CD4-positive, CD25-positive, alpha-beta regulatory T cell (primary cell): ENCODE data around the gene OTC. TPM values are rescaled to one million over a fixed set of nuclear protein-coding genes. Genes with fewer than 3 reads are reported as not detected.

Experiments used
- ATAC-seq, 2 donors: fragments of 150-1000 bp; cut with Tn5 transposase; one replicate each; pipeline ENCODE4 v1.10.0; 2021; ENCODE audit warnings: low read depth in 2 of 2, moderate number of reproducible peaks in 2 of 2, moderate library complexity in 1 of 2
- DNase-seq, 3 donors: peaks; one replicate each; pipeline versions ENCODE4 v3.0.0 to v3.0.0-alpha.2; 2012 to 2022; ENCODE audit warnings: mixed read lengths in 1 of 3
- H3K27ac ChIP-seq: one replicate; pipeline ENCODE4 v1.7.0; 2013; ENCODE audit warnings: mild to moderate bottlenecking, low read length; ENCODE audit not compliant: insufficient read depth, poor library complexity, severe bottlenecking
- H3K27me3 ChIP-seq: one replicate; pipeline ENCODE4 v1.7.0; 2013; ENCODE audit warnings: low read length; ENCODE audit not compliant: control insufficient read depth, insufficient read depth
- H3K36me3 ChIP-seq: one replicate; pipeline ENCODE4 v1.7.0; 2013; ENCODE audit warnings: mild to moderate bottlenecking, low read length, moderate library complexity; ENCODE audit not compliant: control insufficient read depth, insufficient read depth
- H3K4me1 ChIP-seq: 2 replicates; pipeline ENCODE4 v1.7.0; 2013; ENCODE audit warnings: mild to moderate bottlenecking, low read length; ENCODE audit not compliant: insufficient read depth, control insufficient read depth, poor library complexity, severe bottlenecking
- H3K4me3 ChIP-seq: one replicate; pipeline ENCODE4 v1.7.0; 2013; ENCODE audit warnings: low read depth, mild to moderate bottlenecking, low read length, moderate library complexity
- H3K9me3 ChIP-seq, 2 experiments: 1 replicate in 1 of 2; 2 replicates in 1 of 2; pipeline ENCODE4 v1.7.0; 2013; ENCODE audit warnings: low read length in 2 of 2, mild to moderate bottlenecking in 1 of 2, moderate library complexity in 1 of 2; ENCODE audit not compliant: control insufficient read depth in 2 of 2
- H3K27ac Mint-ChIP-seq, 3 donors: one replicate each; pipeline ENCODE4 v1.8.0; 2020 to 2022; ENCODE audit warnings: mild to moderate bottlenecking in 3 of 3, mixed read lengths in 3 of 3, moderate library complexity in 2 of 3
- H3K27me3 Mint-ChIP-seq: one replicate; pipeline ENCODE4 v1.8.0; 2022; ENCODE audit warnings: mild to moderate bottlenecking, mixed read lengths
- H3K36me3 Mint-ChIP-seq: one replicate; pipeline ENCODE4 v1.8.0; 2020; ENCODE audit warnings: mixed read lengths
- H3K4me1 Mint-ChIP-seq, 4 donors: one replicate each; pipeline ENCODE4 v1.8.0; 2020 to 2022; ENCODE audit warnings: mixed read lengths in 4 of 4, mild to moderate bottlenecking in 1 of 4
- H3K4me3 Mint-ChIP-seq, 4 donors: one replicate each; pipeline ENCODE4 v1.8.0; 2020 to 2022; ENCODE audit warnings: mild to moderate bottlenecking in 4 of 4, mixed read lengths in 4 of 4, moderate library complexity in 3 of 4
- H3K9me3 Mint-ChIP-seq, 7 donors: one replicate each; pipeline ENCODE4 v1.8.0; 2020 to 2022; ENCODE audit warnings: mixed read lengths in 7 of 7, mild to moderate bottlenecking in 3 of 7, moderate library complexity in 2 of 7
- polyA plus RNA-seq, 4 donors: library from polyadenylated mRNA; unstranded; fragments of 300-500 nt; fragmentation: Illumina TruSeq; gene quantifications; one replicate each; pipeline ENCODE4 v1.2.3, GENCODE V29; 2021
- total RNA-seq: library from RNA; stranded (reverse); gene quantifications from one replicate; pipeline ENCODE4 v1.2.3, GENCODE V29; 2022

Gene OTC
- total and polyA plus RNA-seq, 5 donors from 2014 or later: not detected

GRCh38 chrX:38379088-38379487 is 26.7 kb downstream of the OTC start:
- peaks cover 3% of the 10 kb centered on the region for H3K27me3 Mint-ChIP-seq
- no peak for DNase-seq
- Histone ChIP-seq H3K4me1 (no peaks in the 10 kb centered on the region), H3K4me3 (no peak overlapping the region), H3K36me3 (no peaks in the 10 kb centered on the region), H3K27me3 (no peaks in the 10 kb centered on the region), H3K27ac (no peak overlapping the region), H3K9me3 (no peaks in the 10 kb centered on the region)
- no peak for ATAC-seq
- H3K27ac Mint-ChIP-seq: no peak overlapping the region
- no peaks in the 10 kb centered on the region for H3K4me1 Mint-ChIP-seq
- H3K9me3 Mint-ChIP-seq: peaks cover 0 to 2% (median 0%) of the 10 kb centered on the region in 7 donors
- H3K36me3 Mint-ChIP-seq: no peaks in the 10 kb centered on the region
- no peak overlapping the region for H3K4me3 Mint-ChIP-seq

GRCh38 chrX:38382663-38383062 is 30.3 kb downstream of the OTC start:
- H3K36me3 Mint-ChIP-seq: no peaks in the 10 kb centered on the region
- ATAC-seq (no peak), DNase-seq (no peak)
- H3K4me3 Mint-ChIP-seq: no peak overlapping the region
- H3K4me1 Mint-ChIP-seq: no peaks in the 10 kb centered on the region
- H3K9me3 Mint-ChIP-seq: peaks cover 0 to 2% (median 0%) of the 10 kb centered on the region in 7 donors
- peaks cover 8% of the 10 kb centered on the region for H3K27me3 Mint-ChIP-seq
- Histone ChIP-seq H3K4me1 (no peaks in the 10 kb centered on the region), H3K27me3 (no peaks in the 10 kb centered on the region), H3K36me3 (no peaks in the 10 kb centered on the region), H3K9me3 (no peaks in the 10 kb centered on the region), H3K27ac (no peak overlapping the region), H3K4me3 (no peak overlapping the region)
- H3K27ac Mint-ChIP-seq: peak overlapping the region in 1 of 3 donors; percentile 78

DNA sequence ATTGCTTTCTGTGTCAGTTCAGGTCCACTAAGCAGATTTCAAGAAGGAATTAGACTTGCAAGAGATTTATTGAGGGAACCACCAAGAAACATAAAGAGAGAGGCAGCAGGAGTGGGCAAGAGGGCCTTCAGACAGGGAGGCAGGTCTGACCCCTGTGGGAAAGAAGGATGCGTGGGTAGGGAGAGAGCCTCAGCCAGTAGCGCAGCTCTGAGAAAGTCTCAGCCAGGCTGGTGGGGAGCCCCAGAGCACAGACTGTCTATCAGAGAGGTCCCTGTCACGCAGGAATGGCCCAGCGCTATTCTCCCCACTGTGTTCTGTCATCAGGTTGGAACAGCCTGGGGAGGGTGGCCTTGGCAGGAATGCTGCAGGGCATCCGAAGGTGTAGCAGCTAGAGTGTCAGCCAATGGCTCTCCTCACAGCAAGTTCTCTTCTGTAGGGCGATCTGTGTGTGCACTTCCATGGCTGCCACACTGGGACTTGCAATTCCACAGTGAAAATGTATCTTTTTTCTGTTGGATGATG is 48.0 kb downstream of the OTC start:
- H3K4me1 ChIP-seq: no peaks in the 10 kb centered on the region
- no peaks in the 10 kb centered on the region for H3K27me3 ChIP-seq
- no peak for ATAC-seq
- Mint-ChIP-seq H3K4me3 (no peak overlapping the region), H3K9me3 (peaks cover 0 to 1% (median 0%) of the 10 kb centered on the region in 7 donors), H3K27ac (no peak overlapping the region), H3K36me3 (no peaks in the 10 kb centered on the region), H3K27me3 (no peaks in the 10 kb centered on the region), H3K4me1 (no peaks in the 10 kb centered on the region)
- H3K27ac ChIP-seq: no peak overlapping the region
- H3K9me3 ChIP-seq: no peaks in the 10 kb centered on the region
- no peak for DNase-seq
- no peaks in the 10 kb centered on the region for H3K36me3 ChIP-seq
- H3K4me3 ChIP-seq: no peak overlapping the region

DNA sequence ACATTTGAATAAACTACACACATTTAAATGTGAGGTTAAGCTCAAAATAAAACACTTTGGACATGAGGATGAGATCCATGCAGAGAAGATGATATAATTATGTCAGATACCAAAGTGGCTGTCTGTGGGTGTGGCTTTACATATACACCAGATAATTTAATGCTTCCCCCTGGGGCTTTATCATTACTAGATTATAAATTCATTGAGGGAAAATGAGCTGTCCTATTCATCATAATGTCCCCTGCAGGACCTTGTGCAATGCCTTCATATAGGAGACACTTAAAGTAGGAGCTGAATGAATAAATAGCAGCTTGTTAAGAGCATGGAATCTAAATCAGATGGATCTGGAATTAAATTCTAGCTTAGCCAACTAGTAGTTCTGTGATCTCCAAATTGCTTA is 49.7 kb downstream of the OTC start:
- Mint-ChIP-seq H3K4me3 (no peak overlapping the region), H3K27me3 (no peaks in the 10 kb centered on the region), H3K9me3 (peaks cover 0 to 1% (median 0%) of the 10 kb centered on the region in 7 donors), H3K27ac (no peak overlapping the region), H3K36me3 (no peaks in the 10 kb centered on the region), H3K4me1 (no peaks in the 10 kb centered on the region)
- H3K9me3 ChIP-seq: no peaks in the 10 kb centered on the region
- ATAC-seq (no peak), DNase-seq (no peak)
- H3K27ac ChIP-seq: no peak overlapping the region
- H3K27me3 ChIP-seq: no peaks in the 10 kb centered on the region
- no peaks in the 10 kb centered on the region for H3K36me3 ChIP-seq
- no peak overlapping the region for H3K4me3 ChIP-seq
- no peaks in the 10 kb centered on the region for H3K4me1 ChIP-seq

DNA sequence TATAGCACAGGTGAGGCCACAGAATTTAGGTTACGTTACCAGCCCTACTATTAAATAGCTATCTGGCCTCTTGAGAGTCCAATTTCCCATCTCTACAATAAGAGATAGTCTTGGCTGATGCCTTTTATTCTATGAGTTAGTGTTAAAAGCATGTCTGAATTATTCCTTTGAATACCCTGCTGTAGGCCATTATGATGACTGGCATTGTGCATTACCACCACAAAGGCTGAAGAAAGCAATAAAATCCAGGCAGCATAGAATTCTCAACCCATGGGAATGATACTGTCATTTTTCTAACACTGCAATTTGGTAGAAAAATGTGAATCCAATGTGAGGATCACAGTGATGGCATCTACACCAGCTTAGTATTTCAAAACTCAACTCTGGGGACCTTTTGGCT is 51.4 kb downstream of the OTC start:
- Histone ChIP-seq H3K9me3 (no peaks in the 10 kb centered on the region), H3K36me3 (no peaks in the 10 kb centered on the region), H3K27ac (no peak overlapping the region), H3K4me3 (no peak overlapping the region), H3K27me3 (no peaks in the 10 kb centered on the region), H3K4me1 (no peaks in the 10 kb centered on the region)
- H3K27me3 Mint-ChIP-seq: no peaks in the 10 kb centered on the region
- no peak overlapping the region for H3K4me3 Mint-ChIP-seq
- H3K36me3 Mint-ChIP-seq: no peaks in the 10 kb centered on the region
- no peak overlapping the region for H3K27ac Mint-ChIP-seq
- ATAC-seq (no peak), DNase-seq (no peak)
- peaks cover 0 to 1% (median 0%) of the 10 kb centered on the region in 7 donors for H3K9me3 Mint-ChIP-seq
- H3K4me1 Mint-ChIP-seq: no peaks in the 10 kb centered on the region

GRCh38 chrX:38407126-38407525 is 54.7 kb downstream of the OTC start:
- H3K4me3 ChIP-seq: no peak overlapping the region
- Mint-ChIP-seq H3K9me3 (peaks cover 0 to 1% (median 0%) of the 10 kb centered on the region in 7 donors), H3K27me3 (no peaks in the 10 kb centered on the region), H3K4me1 (no peaks in the 10 kb centered on the region), H3K4me3 (no peak overlapping the region), H3K36me3 (no peaks in the 10 kb centered on the region), H3K27ac (no peak overlapping the region)
- no peaks in the 10 kb centered on the region for H3K36me3 ChIP-seq
- no peaks in the 10 kb centered on the region for H3K4me1 ChIP-seq
- no peak for DNase-seq
- H3K27ac ChIP-seq: no peak overlapping the region
- no peaks in the 10 kb centered on the region for H3K9me3 ChIP-seq
- no peak for ATAC-seq
- H3K27me3 ChIP-seq: no peaks in the 10 kb centered on the region

- ATAC-seq: no peak
- H3K4me3 Mint-ChIP-seq: no peak overlapping the region
- no peaks in the 10 kb centered on the region for H3K4me1 Mint-ChIP-seq
- H3K9me3 ChIP-seq: no peaks in the 10 kb centered on the region
- no peaks in the 10 kb centered on the region for H3K27me3 ChIP-seq
- H3K9me3 Mint-ChIP-seq: no peaks in the 10 kb centered on the region
- H3K27me3 Mint-ChIP-seq: no peaks in the 10 kb centered on the region
- H3K27ac Mint-ChIP-seq: no peak overlapping the region
- no peak for DNase-seq
- H3K4me1 ChIP-seq: no peaks in the 10 kb centered on the region
- no peak overlapping the region for H3K27ac ChIP-seq
- no peaks in the 10 kb centered on the region for H3K36me3 Mint-ChIP-seq
- H3K4me3 ChIP-seq: no peak overlapping the region
- H3K36me3 ChIP-seq: no peaks in the 10 kb centered on the region
These were observed 56.9 kb downstream of the OTC start for GRCh38 chrX:38409289-38409688.

DNA sequence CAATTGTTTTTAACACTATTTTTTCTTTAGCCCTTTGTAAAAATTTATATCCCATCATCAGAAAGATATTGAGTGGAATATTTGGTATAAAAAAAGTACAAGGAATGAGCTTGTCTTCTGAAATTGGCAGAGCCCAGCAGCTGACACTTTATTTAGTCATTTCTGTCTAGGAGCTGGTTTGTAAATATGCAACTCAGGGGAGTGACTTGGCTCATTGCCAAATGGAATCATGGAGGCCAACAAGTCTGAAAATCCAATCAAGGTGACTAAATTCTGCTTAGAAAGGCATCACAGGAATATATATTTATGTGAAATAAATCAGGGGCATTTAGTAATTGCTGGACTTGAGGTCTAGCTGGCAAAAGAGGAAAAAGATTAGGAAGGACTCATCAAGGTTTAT is 74.4 kb downstream of the OTC start:
- Histone ChIP-seq H3K4me1 (no peaks in the 10 kb centered on the region), H3K36me3 (no peaks in the 10 kb centered on the region), H3K27ac (no peak overlapping the region), H3K4me3 (no peak overlapping the region), H3K27me3 (no peaks in the 10 kb centered on the region), H3K9me3 (no peaks in the 10 kb centered on the region)
- Mint-ChIP-seq H3K4me3 (no peak overlapping the region), H3K36me3 (no peaks in the 10 kb centered on the region), H3K27me3 (no peaks in the 10 kb centered on the region), H3K27ac (no peak overlapping the region), H3K4me1 (no peaks in the 10 kb centered on the region), H3K9me3 (peaks cover 0 to 1% (median 0%) of the 10 kb centered on the region in 7 donors)
- ATAC-seq: no peak
- no peak for DNase-seq
